LNCaP clone FGC (cell line): ENCODE results near the gene NR2C1.
A peak's percentile ranks its signal among the peaks of the same experiment; 100 is the strongest.

ENCODE experiments used
- DNase-seq: peaks from one replicate; pipeline ENCODE4 v3.0.0-alpha.2; 2011; ENCODE audit warnings: low read depth
- H3K4me3 ChIP-seq: 2 replicates; pipeline ENCODE4 v1.5.1; 2011; ENCODE audit warnings: mild to moderate bottlenecking, low read depth, low read length, control low read depth
- CTCF ChIP-seq: IDR thresholded peaks from 2 replicates; pipeline ENCODE4 v1.5.1; 2012; ENCODE audit warnings: mild to moderate bottlenecking; ENCODE audit not compliant: control insufficient read depth, insufficient read depth; ENCODE audit errors: extremely low read depth

Gene NR2C1

GRCh38 chr12:95004610-95005009 lies 68.8 kb downstream of the NR2C1 start:
- no peak for DNase-seq
- no peak for TF ChIP-seq CTCF
- no peak overlapping the region for H3K4me3 ChIP-seq

- no peak for TF ChIP-seq CTCF
- no peak for DNase-seq
- H3K4me3 ChIP-seq: peak overlapping the region; percentile 99
Observed at GRCh38 chr12:95003921-95004272, 69.5 kb downstream of the NR2C1 start.

- peak; percentile 93 for DNase-seq
- H3K4me3 ChIP-seq: peak within 1 kb of the TSS; percentile 99
- no peak for TF ChIP-seq CTCF
Observed at GRCh38 chr12:95003213-95003920, 70.1 kb downstream of the NR2C1 start, which contains the start of gene NDUFA12. Gene NDUFA12 (minus strand): TSS chr12:95003697. CDS start chr12:95003680, 17 bp downstream.

GRCh38 chr12:95002754-95003153 lies 70.7 kb downstream of the NR2C1 start:
- DNase-seq: no peak
- no peak for TF ChIP-seq CTCF
- H3K4me3 ChIP-seq: peak overlapping the region; percentile 99

- H3K4me3 ChIP-seq: no peak overlapping the region
- DNase-seq: no peak
- TF ChIP-seq CTCF: no peak
Observed at GRCh38 chr12:94998326-94998725, 75.1 kb downstream of the NR2C1 start.

GRCh38 chr12:94997726-94998125 lies 75.7 kb downstream of the NR2C1 start:
- H3K4me3 ChIP-seq: no peak overlapping the region
- no peak for DNase-seq
- TF ChIP-seq CTCF: no peak

- no peak for TF ChIP-seq CTCF
- no peak for DNase-seq
- H3K4me3 ChIP-seq: no peak overlapping the region
Observed at GRCh38 chr12:94997061-94997460, 76.4 kb downstream of the NR2C1 start.
